ENCODE data around the gene ACTR1B.
"Not testable (repeated sequence)": the region's sequence is repeated elsewhere in the genome, so short reads cannot be mapped to it uniquely, and the experiment has no call there.

The ACTR1B gene

DNA sequence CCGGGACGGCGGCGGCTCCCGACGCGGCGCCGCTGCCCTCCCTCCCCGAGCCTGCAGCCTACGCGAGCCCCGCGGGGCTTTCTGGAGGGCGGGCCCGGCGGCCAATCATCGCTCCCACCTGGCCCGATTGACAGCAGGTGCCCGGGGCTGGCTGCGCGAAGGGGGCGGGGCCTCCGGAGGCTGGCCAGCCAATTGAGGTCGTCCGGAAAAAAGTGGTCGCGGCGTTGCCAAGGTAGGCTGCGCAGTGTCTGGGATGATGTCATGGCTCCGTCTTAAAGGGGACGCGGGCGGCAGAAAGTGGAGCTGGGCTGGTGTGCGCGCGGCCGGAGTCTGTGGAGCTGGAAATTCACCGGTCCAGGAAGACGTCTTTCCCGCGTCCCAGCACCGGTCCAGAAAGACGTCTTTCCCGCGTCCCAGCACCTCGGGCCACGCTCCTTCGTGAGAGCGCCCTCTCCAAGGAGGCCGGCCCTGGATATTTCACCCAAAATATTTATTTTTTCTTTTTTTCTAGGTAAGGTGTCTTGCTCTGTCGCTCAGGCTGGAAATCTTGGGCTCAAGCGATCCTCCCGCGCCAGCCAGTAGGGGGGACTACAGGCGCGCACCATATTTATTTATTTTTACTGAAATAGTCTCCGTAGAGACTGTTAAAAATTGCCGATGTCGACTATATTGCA is at the start of gene ACTR1B:
TSS of gene ACTR1B (minus strand) at position 83 of the 674 bp plus-strand sequence. CDS start 154 bp downstream, outside the sequence.
- peak; percentile 94 to 97 for DNase-seq (ENCODE audit: low read depth in 2 of 2, low spot score in 1 of 2)

- no peak for DNase-seq (ENCODE audit: low read depth in 2 of 2, low spot score in 1 of 2)
Observed at GRCh38 chr2:97712693-97713295, 49.0 kb upstream of the ACTR1B start.

DNA sequence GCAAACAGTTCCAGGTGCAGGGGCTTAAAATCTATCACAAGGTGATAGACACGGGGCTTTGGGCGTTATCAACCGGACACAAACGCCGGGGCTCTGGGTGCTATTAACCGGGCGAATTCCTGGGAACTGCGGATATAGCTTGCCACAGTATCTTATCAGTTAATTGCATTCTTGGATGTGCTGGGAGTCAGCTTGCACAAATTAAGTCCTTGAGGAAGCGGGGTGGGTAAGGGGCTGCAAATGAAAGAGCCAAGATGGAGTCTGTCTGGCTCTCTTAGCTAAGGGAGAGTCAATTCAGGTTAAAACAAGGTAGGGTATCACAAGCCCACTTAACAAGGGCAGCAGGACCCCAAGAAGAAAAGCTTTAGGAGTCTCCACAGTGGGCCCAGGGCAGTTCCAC is 48.3 kb upstream of the ACTR1B start:
- DNase-seq (ENCODE audit: low read depth in 2 of 2, low spot score in 1 of 2): not testable (repeated sequence)

- DNase-seq (ENCODE audit: low read depth in 2 of 2, low spot score in 1 of 2): no peak
Observed at GRCh38 chr2:97711394-97711711, 47.5 kb upstream of the ACTR1B start.

GRCh38 chr2:97708608-97709007 is 44.8 kb upstream of the ACTR1B start:
- no peak for DNase-seq (ENCODE audit: low read depth in 2 of 2, low spot score in 1 of 2)

GRCh38 chr2:97708048-97708380 is 44.2 kb upstream of the ACTR1B start:
- DNase-seq (ENCODE audit: low read depth in 2 of 2, low spot score in 1 of 2): no peak

- DNase-seq (ENCODE audit: low read depth in 2 of 2, low spot score in 1 of 2): no peak
Observed at GRCh38 chr2:97707362-97708047, 43.7 kb upstream of the ACTR1B start.

DNA sequence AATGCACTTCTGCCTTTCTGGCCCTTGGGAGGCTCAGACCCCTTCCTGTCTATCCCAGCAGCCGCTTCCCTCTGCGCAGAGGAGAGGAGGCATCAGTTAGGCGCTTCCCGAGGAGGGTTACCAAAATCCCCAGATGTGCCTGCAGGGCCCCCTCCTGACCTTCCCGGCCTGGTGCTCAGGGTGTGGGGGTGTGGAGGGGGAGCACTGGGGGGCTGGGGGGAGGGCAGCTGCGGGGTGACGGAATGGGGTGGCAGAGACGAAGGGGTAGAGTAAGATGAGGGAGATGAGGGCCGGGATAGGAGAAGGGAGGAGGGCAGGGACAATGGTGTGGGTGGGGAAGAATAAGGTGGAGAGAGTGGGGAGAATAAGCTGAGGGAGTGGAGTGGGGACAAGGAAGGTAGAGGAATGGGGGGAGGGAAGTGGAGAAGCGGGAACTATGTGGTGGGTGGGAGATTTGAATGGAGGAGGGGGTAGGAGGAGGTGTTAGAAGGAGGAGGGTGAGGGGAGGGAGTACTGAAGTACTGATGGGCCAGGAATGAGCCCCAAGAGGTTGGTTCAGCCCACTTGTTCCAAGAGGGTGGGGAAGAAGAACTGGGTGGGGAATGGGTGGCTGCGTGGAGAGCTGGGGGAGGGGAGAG is 43.0 kb upstream of the ACTR1B start:
- DNase-seq (ENCODE audit: low read depth in 2 of 2, low spot score in 1 of 2): no peak

DNA sequence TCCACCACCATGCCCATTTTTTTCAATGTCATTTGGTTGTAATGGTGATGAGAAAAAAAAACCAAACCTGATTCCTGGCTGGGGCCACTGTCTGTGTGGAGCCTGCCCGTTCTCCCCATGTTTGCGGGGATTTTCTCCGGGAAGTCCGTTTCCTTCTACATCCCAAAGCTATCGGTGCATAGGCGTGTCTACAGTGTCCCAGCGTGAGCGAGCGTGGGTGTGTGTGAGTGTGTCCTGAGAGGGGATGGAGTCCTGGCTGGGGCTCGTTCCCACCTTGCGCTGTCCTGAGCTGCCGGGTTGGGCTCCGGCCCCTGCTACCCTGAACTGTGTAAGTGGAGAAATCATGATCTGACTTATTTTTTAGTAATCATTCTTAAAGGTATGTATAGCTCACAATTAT is 42.3 kb upstream of the ACTR1B start:
- DNase-seq (ENCODE audit: low read depth in 2 of 2, low spot score in 1 of 2): no peak

DNA sequence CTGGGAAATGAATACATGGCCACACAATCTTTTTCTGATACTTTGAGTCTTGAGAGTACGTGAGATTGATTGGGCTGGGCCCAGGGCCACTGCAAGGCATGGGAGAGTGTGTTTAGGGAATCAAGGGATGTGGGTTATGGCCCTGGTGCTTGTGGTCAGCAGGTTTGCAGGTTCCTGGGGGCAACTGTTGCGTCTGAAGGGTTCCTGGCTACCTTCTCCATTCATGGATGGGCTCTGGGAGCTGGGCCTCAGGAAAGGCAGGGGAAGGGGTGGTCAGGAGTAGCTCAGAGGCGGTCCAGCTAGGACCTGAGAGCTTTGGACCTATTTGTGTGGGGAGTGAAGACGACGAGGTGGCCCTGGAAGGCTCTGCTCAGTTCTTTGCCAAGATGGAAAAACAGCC is 41.1 kb upstream of the ACTR1B start:
- DNase-seq (ENCODE audit: low read depth in 2 of 2, low spot score in 1 of 2): no peak

GRCh38 chr2:97703741-97704140 is 39.9 kb upstream of the ACTR1B start:
- DNase-seq (ENCODE audit: low read depth in 2 of 2, low spot score in 1 of 2): no peak

DNA sequence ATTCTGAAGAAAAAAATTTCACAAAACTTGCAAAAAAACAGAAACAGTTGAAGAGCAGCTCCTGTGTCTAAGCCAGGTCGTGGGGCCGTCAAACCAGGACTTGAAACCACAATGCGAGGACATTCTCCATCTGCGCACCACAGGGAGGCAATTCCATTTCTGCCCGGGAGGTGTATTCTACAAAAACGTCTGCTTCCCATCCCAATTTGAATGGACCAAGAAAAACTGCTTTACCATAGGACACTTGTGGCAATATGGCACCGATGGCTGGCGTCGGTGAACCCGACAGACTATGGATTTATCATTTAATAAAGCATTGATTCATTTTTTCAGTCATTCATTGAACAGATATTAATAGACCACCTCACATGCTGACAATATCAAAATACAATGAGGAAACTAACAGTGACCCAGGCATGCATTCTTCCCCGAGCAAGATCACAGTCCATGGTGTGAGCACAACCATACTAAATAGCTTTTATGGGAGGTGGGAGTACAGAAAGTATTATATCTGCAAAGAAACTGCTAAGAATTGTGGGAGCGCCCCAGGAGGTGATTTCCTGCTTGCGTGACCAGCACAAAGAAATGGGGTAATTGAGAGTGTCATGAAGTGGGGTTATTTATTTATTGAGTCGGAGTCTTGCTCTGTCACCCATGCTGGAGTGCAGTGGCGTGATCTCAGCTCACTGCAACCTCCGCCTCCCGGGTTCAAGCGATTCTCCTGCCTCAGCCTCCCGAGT is 39.1 kb upstream of the ACTR1B start:
- DNase-seq (ENCODE audit: low read depth in 2 of 2, low spot score in 1 of 2): no peak

DNA sequence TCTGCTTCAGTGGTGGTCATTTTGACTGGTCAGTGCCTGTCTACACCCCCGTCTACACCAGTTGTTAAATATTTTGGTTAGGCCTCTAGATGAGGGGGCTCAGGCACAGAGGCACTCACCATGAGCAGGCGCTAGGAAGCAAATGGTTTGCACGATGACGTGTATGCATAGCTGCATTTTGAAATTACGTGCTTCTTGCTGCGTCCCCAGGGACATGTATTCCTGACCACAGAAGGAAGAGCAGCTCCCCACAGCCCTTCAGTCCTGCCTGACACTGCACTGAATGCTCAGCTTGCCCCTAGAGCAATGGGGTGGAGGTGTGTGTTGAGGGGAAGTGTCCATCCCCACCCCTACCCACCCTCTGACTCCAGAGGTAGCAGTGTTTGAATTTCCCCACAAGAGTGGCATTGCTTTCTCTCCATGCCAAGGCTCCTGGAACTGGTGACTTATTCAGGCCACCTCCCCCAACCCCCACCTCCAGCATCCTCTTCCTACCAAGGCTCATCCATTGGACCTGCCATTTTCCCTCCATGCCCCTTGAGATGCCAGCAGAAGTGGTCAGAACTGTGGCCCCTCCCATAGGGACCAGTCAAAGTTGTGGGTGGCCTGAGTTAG is 38.1 kb upstream of the ACTR1B start:
- DNase-seq (ENCODE audit: low read depth in 2 of 2, low spot score in 1 of 2): no peak

GRCh38 chr2:97701186-97701585 is 37.3 kb upstream of the ACTR1B start:
- no peak for DNase-seq (ENCODE audit: low read depth in 2 of 2, low spot score in 1 of 2)

GRCh38 chr2:97699765-97700444 is 36.1 kb upstream of the ACTR1B start:
- no peak for DNase-seq (ENCODE audit: low read depth in 2 of 2, low spot score in 1 of 2)

DNA sequence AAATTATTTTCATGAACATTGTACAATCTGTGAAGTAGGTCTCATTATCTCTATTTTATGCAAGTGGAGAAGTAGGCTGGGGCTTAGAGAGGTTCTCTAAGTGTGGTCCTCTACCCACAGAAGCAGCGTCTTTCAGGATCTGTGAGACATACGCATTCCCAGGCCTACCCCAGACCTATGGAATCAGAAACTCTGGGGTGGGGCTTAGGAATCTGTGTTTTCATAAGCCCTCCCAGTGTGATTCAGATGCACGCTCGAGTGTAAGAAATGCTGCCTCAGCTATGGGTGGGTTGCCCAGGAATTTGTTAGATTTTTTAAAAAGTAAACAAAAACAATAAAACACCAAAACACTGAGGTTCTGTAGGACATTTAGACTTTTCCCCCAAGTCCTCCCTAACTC is 34.7 kb upstream of the ACTR1B start:
- DNase-seq (ENCODE audit: low read depth in 2 of 2, low spot score in 1 of 2): no peak

GRCh38 chr2:97697252-97698235 is 33.7 kb upstream of the ACTR1B start:
- peak; percentile 78 to 96 for DNase-seq (ENCODE audit: low read depth in 2 of 2, low spot score in 1 of 2)

DNA sequence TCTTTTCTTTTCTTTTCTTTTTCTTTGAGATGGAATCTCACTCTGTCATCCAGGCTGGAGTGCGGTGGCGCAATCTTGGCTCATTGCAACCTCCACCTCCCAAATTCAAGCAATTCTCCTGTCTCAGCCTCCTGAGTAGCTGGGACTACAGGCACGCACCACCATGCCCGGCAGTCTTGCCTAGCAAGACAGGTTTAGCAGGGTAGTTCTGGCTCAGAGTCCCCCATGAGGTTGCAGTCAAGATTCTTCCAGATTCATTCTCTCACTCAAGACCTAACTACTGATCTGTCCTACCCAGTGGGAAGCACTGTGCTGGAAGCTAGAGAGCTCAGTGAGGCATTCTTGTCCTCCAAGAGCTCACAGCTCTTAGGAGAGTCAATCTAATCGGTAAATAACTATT is 31.9 kb upstream of the ACTR1B start:
- no peak for DNase-seq (ENCODE audit: low read depth in 2 of 2, low spot score in 1 of 2)

DNA sequence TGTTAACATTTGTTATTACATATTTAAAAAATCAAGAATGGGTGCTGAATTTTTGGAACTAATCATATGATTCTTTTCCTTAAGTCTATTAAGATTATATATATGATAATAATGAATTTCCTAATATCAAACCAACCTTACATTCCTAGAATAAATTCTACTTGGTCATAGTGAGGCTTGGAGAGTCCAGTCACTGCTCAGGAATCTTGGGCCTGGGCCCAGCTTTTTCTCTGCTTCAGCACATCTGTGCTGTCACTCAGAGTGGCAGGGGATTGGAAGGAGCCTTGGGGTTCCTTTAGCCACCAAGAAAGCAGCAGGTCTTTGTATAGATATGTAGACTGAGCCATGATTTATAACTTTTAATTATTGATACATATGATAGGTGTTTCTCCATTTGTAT is 29.6 kb upstream of the ACTR1B start:
- DNase-seq (ENCODE audit: low read depth in 2 of 2, low spot score in 1 of 2): no peak

Data from stimulated activated CD8-positive, alpha-beta memory T cell treated with anti-CD3 and anti-CD28 coated beads, Interleukin-4, amount 100 ng/mL, for 4 hours (primary cell).